Transverse colon (tissue), 4 donors: ENCODE data around the gene MMP27. TPM values are rescaled to one million over a fixed set of nuclear protein-coding genes. Genes with fewer than 3 reads are reported as not detected.

Experiments used
- DNase-seq: peaks from one replicate; pipeline ENCODE4 v3.0.0-alpha.2; 2019
- H3K27ac ChIP-seq, 4 donors: fragments of 200-600 bp; sonication (generic); 2 replicates each; pipeline ENCODE4 v1.5.1; 2016 to 2018; ENCODE audit warnings: inconsistent platforms in 4 of 4
- H3K27me3 ChIP-seq: fragments of 200-600 bp; sonication (generic); 2 replicates; pipeline ENCODE4 v1.5.1; 2017; ENCODE audit warnings: inconsistent platforms
- H3K36me3 ChIP-seq, 4 donors: fragments of 200-600 bp; sonication (generic); 2 replicates each; pipeline ENCODE4 v1.5.1; 2017 to 2019; ENCODE audit warnings: inconsistent platforms in 4 of 4
- H3K4me1 ChIP-seq, 4 donors: fragments of 200-600 bp; sonication (generic); 2 replicates each; pipeline ENCODE4 v1.5.1; 2017 to 2020; ENCODE audit warnings: inconsistent platforms in 4 of 4
- H3K4me3 ChIP-seq, 4 donors: fragments of 200-600 bp; sonication (generic); 1 replicate in 1 of 4; 2 replicates in 3 of 4; pipeline versions ENCODE4 v1.5.1 to v1.6.1; 2017 to 2019; ENCODE audit warnings: inconsistent platforms in 4 of 4
- H3K9me3 ChIP-seq, 2 donors: fragments of 200-600 bp; sonication (generic); 2 replicates each; pipeline ENCODE4 v1.5.1; 2017 to 2019; ENCODE audit warnings: inconsistent platforms in 2 of 2
- EP300 ChIP-seq: sonication (generic); formaldehyde crosslinking; IDR thresholded peaks from one replicate; pipeline ENCODE4 v1.6.1; 2017; ENCODE audit warnings: antibody characterized with exemption, low read depth
- POLR2A ChIP-seq: fragments of 450-650 bp; IDR thresholded peaks from one replicate; pipeline ENCODE4 v1.6.1; 2016; ENCODE audit warnings: antibody characterized with exemption, mild to moderate bottlenecking, moderate library complexity
- POLR2AphosphoS5 ChIP-seq, 3 donors: sonication (generic); formaldehyde crosslinking; IDR thresholded peaks; one replicate each; pipeline ENCODE4 v1.6.1; 2016; ENCODE audit warnings: antibody characterized with exemption in 3 of 3
- WGBS, 2 donors: methylation state at CpG; one replicate each; pipeline ENCODE4 v1.1.5; 2018; ENCODE audit warnings: low coverage in 1 of 2; 5-methylcytosine and 5-hydroxymethylcytosine counted together
- in situ Hi-C, 4 donors: fragments of 200-750 bp; cut with MboI; loops; one replicate each; pipeline versions ENCODE4 v1.15.0 to v1.15.1; 2017; ENCODE audit warnings: low sequenced_read_pairs in 3 of 4, low pct_ligation_motif_present in 1 of 4, low pct_unique_long_range_greater_than_20kb in 1 of 4
- intact Hi-C: fragments of 100-400 bp; cut with DNase I; formaldehyde crosslinking; loops from one replicate; pipeline ENCODE4 v1.15.1; 2023; ENCODE audit warnings: low total_unique reads
- total RNA-seq, 4 donors: library from RNA; depleted of rRNA; stranded (reverse); fragments of >200 nt; gene quantifications; one replicate each; pipeline ENCODE4 v1.1.0, GENCODE V29; 2016
- TF ChIP-seq, protein P1 (sequence below), 5 experiments: fragments of 200-600 bp in 3 of 5; fragments of 450-650 bp in 2 of 5; sonication (generic) in 3 of 5; IDR thresholded peaks; 1 replicate in 2 of 5; 2 replicates in 3 of 5; pipeline ENCODE4 v1.5.1; 2016 to 2017; ENCODE audit warnings: antibody characterized with exemption in 5 of 5, inconsistent platforms in 3 of 5, mild to moderate bottlenecking in 2 of 5, moderate library complexity in 1 of 5

MMP27 gene
- total RNA-seq, 4 donors from 2014 or later = 0.27 TPM; not detected in 3

DNA sequence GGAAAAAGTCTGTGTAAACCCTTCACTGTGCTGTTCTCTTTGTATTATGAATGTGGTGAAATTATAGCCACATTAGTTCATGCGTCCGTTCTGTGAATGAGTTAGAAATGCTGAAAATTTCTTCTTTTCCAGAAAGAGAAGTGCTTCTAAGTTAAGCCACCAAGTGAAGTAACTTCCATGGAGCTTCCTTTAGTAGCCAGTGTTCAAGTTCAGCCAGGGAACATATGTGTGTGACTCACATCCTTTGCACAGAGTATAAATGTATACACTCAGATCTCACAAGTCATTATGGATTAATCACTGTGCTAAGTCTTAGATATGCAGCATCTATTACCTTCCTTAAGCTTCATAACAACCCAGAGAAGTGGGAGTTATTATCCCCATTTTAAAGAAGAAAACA is 22.3 kb upstream of the MMP27 start:
- DNase-seq = no peak
- no peaks in the 10 kb centered on the region for H3K4me1 ChIP-seq
- no peak overlapping the region for H3K27ac ChIP-seq
- H3K4me3 ChIP-seq = no peak overlapping the region
- intact Hi-C loops (loop anchor here (5.0 kb wide), 1 partner anchor 1866 kb away; no protein-coding TSS in a partner anchor), in situ Hi-C loops (loop anchor here in 2 of 4 donors (25.0 kb wide), 1 partner anchor 209 kb away; no protein-coding TSS in a partner anchor)
- TF ChIP-seq POLR2AphosphoS5 (IDR thresholded peaks at IDR 0.05) (no peak), EP300 (no peak), POLR2A (no peak)
- TF ChIP-seq, protein P1, sequence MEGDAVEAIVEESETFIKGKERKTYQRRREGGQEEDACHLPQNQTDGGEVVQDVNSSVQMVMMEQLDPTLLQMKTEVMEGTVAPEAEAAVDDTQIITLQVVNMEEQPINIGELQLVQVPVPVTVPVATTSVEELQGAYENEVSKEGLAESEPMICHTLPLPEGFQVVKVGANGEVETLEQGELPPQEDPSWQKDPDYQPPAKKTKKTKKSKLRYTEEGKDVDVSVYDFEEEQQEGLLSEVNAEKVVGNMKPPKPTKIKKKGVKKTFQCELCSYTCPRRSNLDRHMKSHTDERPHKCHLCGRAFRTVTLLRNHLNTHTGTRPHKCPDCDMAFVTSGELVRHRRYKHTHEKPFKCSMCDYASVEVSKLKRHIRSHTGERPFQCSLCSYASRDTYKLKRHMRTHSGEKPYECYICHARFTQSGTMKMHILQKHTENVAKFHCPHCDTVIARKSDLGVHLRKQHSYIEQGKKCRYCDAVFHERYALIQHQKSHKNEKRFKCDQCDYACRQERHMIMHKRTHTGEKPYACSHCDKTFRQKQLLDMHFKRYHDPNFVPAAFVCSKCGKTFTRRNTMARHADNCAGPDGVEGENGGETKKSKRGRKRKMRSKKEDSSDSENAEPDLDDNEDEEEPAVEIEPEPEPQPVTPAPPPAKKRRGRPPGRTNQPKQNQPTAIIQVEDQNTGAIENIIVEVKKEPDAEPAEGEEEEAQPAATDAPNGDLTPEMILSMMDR (IDR thresholded peaks at IDR 0.05) = no peak
- no peaks in the 10 kb centered on the region for H3K36me3 ChIP-seq
- H3K9me3 ChIP-seq = no peaks in the 10 kb centered on the region
- H3K27me3 ChIP-seq = no peaks in the 10 kb centered on the region
- 90% methylated on average over 2 of the region's 2 CpGs; no CpG with 5 or more reads in 1 of the 2 donors for WGBS, 2 donors

- no peaks in the 10 kb centered on the region for H3K36me3 ChIP-seq
- intact Hi-C loops = loop anchor here (5.0 kb wide), 1 partner anchor 1863 kb away; no protein-coding TSS in a partner anchor
- no peak within 1 kb of the TSS for H3K27ac ChIP-seq
- TF ChIP-seq EP300 (no peak), POLR2AphosphoS5 (IDR thresholded peaks at IDR 0.05) (no peak), POLR2A (no peak)
- TF ChIP-seq, protein P1 (IDR thresholded peaks at IDR 0.05) = no peak
- WGBS, 2 donors = 41 to 59% methylated on average over 2 of the region's 2 CpGs
- no peaks in the 10 kb centered on the region for H3K4me1 ChIP-seq
- H3K27me3 ChIP-seq = no peaks in the 10 kb centered on the region
- no peak for DNase-seq
- no peaks in the 10 kb centered on the region for H3K9me3 ChIP-seq
- in situ Hi-C loops = loop anchor here in 2 of 4 donors (25.0 kb wide), 1 partner anchor 212 kb away; no protein-coding TSS in a partner anchor
- no peak within 1 kb of the TSS for H3K4me3 ChIP-seq
Observed at GRCh38 chr11:102724904-102725500, 19.4 kb upstream of the MMP27 start, which contains the start of gene MMP8. Gene MMP8 (minus strand): TSS chr11:102724954. CDS start chr11:102724855, 99 bp downstream.

DNA sequence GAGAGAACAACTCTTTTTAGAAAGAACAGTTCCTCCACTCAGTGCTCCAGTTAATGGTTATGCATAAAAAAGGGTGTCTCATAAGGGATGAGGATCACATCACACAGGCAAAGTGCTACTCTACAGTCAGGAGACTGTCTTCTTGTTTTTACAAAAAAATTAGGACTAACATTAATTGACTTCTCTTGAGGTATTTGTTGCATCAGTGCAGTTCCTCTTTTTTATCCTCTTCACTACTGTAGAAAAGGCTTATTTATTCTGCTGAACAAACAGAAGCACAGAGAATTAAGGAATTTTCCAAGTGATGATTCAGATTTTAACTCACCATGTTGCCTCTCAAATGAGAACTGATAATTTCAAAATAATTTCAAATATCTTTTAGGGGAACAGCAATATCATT is 17.3 kb upstream of the MMP27 start:
- Histone ChIP-seq H3K9me3 (no peaks in the 10 kb centered on the region), H3K27me3 (no peaks in the 10 kb centered on the region), H3K27ac (no peak overlapping the region), H3K4me3 (no peak overlapping the region), H3K4me1 (no peaks in the 10 kb centered on the region), H3K36me3 (no peaks in the 10 kb centered on the region)
- DNase-seq = no peak
- in situ Hi-C loops = no loop called here
- intact Hi-C loops = no loop called here
- TF ChIP-seq POLR2AphosphoS5 (IDR thresholded peaks at IDR 0.05) (no peak), EP300 (no peak), POLR2A (no peak)
- TF ChIP-seq, protein P1 (IDR thresholded peaks at IDR 0.05) = no peak

DNA sequence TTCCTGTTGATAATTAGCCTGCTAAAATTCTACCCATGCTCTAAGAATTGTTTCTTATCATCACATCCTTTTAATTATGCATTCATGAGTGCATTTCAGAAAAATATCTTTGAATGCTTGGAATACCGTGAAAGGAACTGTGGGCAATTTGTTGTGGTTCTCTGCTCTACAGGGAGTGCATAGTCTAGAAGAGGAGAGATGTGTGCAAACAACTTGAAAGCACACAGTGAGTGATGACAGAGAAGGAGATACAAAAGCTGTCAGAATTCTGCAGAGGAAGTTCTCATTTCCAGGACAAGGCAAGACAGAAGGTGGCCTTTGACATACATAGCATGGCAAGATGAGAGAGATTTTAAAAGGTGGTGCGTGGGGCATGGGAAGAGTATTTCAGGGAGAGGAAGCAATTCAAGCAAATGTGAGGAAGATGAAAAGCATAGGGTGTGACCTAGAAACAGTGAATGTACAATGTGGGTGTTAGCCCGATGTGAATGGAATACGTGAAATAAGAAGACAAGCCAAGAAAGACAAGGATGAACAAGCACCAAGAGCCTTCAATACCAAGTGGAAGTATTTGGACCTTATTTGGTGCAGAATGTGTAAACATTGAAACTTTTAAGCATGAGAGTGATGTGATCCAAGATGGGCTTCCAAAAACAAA is 14.2 kb upstream of the MMP27 start:
- H3K27ac ChIP-seq = no peak overlapping the region
- H3K27me3 ChIP-seq = no peaks in the 10 kb centered on the region
- TF ChIP-seq, protein P1 (IDR thresholded peaks at IDR 0.05) = no peak
- TF ChIP-seq EP300 = no peak
- no peak for TF ChIP-seq POLR2AphosphoS5 (IDR thresholded peaks at IDR 0.05)
- H3K9me3 ChIP-seq = no peaks in the 10 kb centered on the region
- no peak overlapping the region for H3K4me3 ChIP-seq
- H3K4me1 ChIP-seq = no peaks in the 10 kb centered on the region
- in situ Hi-C loops (no loop called here), intact Hi-C loops (no loop called here)
- DNase-seq = no peak
- WGBS, 2 donors = 67 to 75% methylated on average over 4 of the region's 4 CpGs
- H3K36me3 ChIP-seq = no peaks in the 10 kb centered on the region
